ENCODE results near the gene BFSP1.

BFSP1 gene

GRCh38 chr20:17473659-17474058 is 57.5 kb downstream of the BFSP1 start:
- TF ChIP-seq CTCF (IDR thresholded peaks at IDR 0.05; ENCODE audit: low read depth, low read length), result no peak
- H3K4me3 ChIP-seq (ENCODE audit: low read depth, low read length), result no peak overlapping the region

- TF ChIP-seq CTCF (IDR thresholded peaks at IDR 0.05; ENCODE audit: low read depth, low read length), result no peak
- H3K4me3 ChIP-seq (ENCODE audit: low read depth, low read length), result no peak overlapping the region
Measured at GRCh38 chr20:17471606-17472187, 59.5 kb downstream of the BFSP1 start.

GRCh38 chr20:17470973-17471372 is 60.2 kb downstream of the BFSP1 start:
- H3K4me3 ChIP-seq (ENCODE audit: low read depth, low read length), result no peak overlapping the region
- TF ChIP-seq CTCF (IDR thresholded peaks at IDR 0.05; ENCODE audit: low read depth, low read length), result no peak

GRCh38 chr20:17470521-17470920 is 60.7 kb downstream of the BFSP1 start:
- TF ChIP-seq CTCF (IDR thresholded peaks at IDR 0.05; ENCODE audit: low read depth, low read length), result no peak
- H3K4me3 ChIP-seq (ENCODE audit: low read depth, low read length), result no peak overlapping the region

GRCh38 chr20:17469246-17470030 is 61.7 kb downstream of the BFSP1 start:
- H3K4me3 ChIP-seq (ENCODE audit: low read depth, low read length), result no peak overlapping the region
- no peak for TF ChIP-seq CTCF (IDR thresholded peaks at IDR 0.05; ENCODE audit: low read depth, low read length)

- no peak overlapping the region for H3K4me3 ChIP-seq (ENCODE audit: low read depth, low read length)
- TF ChIP-seq CTCF (IDR thresholded peaks at IDR 0.05; ENCODE audit: low read depth, low read length), result no peak
Measured at GRCh38 chr20:17468073-17468840, 62.9 kb downstream of the BFSP1 start.

All from WI38 (cell line).